Lower leg skin (tissue), 4 donors: Measurements from ENCODE around the gene TRIO. TPM values are rescaled to one million over a fixed set of nuclear protein-coding genes. Genes with fewer than 3 reads are reported as not detected.

Experiments
- DNase-seq, 2 donors: peaks; one replicate each; pipeline ENCODE4 v3.0.0-alpha.2; 2019; ENCODE audit warnings: low spot score in 2 of 2
- H3K4me3 ChIP-seq: fragments of 200-600 bp; sonication (generic); 2 replicates; pipeline ENCODE4 v1.5.1; 2017; ENCODE audit warnings: mild to moderate bottlenecking, low read depth; ENCODE audit not compliant: poor library complexity, severe bottlenecking
- POLR2A ChIP-seq, 2 donors: fragments of 450-650 bp; IDR thresholded peaks; one replicate each; pipeline ENCODE4 v1.6.1; 2016 to 2017; ENCODE audit warnings: antibody characterized with exemption in 2 of 2, mild to moderate bottlenecking in 1 of 2, moderate library complexity in 1 of 2
- WGBS, 2 donors: methylation state at CpG; one replicate each; pipeline ENCODE4 v1.1.5; 2018; 5-methylcytosine and 5-hydroxymethylcytosine counted together
- intact Hi-C: fragments of 100-400 bp; cut with DNase I; formaldehyde crosslinking; loops from one replicate; pipeline ENCODE4 v1.15.0; 2023; ENCODE audit warnings: low total_unique reads
- total RNA-seq, 4 donors: library from RNA; depleted of rRNA; stranded (reverse); fragments of >200 nt; gene quantifications; one replicate each; pipeline ENCODE4 v1.1.0, GENCODE V29; 2016
- TF ChIP-seq, protein P1 (sequence below), 3 donors: fragments of 450-650 bp; IDR thresholded peaks; one replicate each; pipeline ENCODE4 v1.5.1; 2016; ENCODE audit warnings: antibody characterized with exemption in 3 of 3, mild to moderate bottlenecking in 3 of 3, moderate library complexity in 2 of 3

Gene TRIO
- total RNA-seq, 4 donors from 2014 or later: 47.8 to 101 (median 64.5) TPM

DNA sequence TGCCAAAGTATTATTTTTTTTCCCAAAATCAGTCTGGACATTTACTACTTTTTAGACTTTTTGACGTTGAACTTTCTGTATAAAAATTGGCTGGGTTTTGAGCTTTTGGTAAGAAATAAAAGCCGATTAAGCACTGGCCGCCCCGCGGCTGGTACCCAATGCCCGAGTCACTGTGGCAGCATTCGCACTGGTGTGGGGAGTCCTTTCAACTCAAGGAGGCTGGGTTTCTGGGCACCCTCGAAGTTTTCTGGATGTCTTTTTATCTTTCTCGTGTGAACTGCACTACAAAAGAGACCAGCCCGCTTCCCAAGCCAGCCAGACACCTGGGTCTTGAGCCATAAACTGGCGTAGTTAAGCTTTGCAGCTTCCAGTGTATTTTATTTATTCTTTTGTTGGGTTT, 366.4 kb downstream of the TRIO start:
- intact Hi-C loops: no loop called here
- WGBS, 2 donors: 77 to 82% methylated on average over 11 of the region's 11 CpGs
- no peak for TF ChIP-seq POLR2A (IDR thresholded peaks at IDR 0.05)
- TF ChIP-seq, protein P1, sequence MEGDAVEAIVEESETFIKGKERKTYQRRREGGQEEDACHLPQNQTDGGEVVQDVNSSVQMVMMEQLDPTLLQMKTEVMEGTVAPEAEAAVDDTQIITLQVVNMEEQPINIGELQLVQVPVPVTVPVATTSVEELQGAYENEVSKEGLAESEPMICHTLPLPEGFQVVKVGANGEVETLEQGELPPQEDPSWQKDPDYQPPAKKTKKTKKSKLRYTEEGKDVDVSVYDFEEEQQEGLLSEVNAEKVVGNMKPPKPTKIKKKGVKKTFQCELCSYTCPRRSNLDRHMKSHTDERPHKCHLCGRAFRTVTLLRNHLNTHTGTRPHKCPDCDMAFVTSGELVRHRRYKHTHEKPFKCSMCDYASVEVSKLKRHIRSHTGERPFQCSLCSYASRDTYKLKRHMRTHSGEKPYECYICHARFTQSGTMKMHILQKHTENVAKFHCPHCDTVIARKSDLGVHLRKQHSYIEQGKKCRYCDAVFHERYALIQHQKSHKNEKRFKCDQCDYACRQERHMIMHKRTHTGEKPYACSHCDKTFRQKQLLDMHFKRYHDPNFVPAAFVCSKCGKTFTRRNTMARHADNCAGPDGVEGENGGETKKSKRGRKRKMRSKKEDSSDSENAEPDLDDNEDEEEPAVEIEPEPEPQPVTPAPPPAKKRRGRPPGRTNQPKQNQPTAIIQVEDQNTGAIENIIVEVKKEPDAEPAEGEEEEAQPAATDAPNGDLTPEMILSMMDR (IDR thresholded peaks at IDR 0.05): no peak
- DNase-seq: peak in 1 of 2 donors; percentile 66
- no peak overlapping the region for H3K4me3 ChIP-seq

DNA sequence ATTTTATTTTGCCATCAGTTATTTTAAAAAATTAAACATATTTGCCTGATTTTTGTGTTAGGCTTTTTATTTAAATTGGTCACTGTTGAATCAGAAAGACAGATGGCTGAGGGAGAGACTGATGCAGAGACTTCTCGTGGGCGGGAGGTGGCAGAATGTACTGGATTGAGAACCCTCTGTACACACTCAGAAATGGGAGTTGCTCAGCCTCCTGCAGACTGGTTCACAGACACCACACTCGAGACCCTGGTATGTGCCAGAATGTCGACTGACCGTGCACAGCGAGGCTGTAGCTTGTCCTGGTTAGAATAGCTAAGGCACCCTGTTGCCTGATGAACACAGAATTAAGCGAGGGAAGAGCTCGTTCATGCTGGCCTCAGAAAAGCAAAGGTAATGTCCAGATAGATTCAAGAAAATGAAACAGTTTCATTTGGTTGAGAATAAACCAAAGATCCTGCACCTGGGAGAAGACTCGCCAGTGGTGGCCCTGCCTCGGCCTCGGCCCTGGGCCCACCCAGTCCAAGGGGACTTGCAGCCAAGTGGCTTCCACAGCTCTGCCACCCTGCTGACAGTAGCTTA, 367.1 kb downstream of the TRIO start:
- TF ChIP-seq POLR2A (IDR thresholded peaks at IDR 0.05): no peak
- TF ChIP-seq, protein P1 (IDR thresholded peaks at IDR 0.05): no peak
- intact Hi-C loops: no loop called here
- DNase-seq: peak in 1 of 2 donors; percentile 62
- H3K4me3 ChIP-seq: no peak overlapping the region
- WGBS, 2 donors: 84 to 89% methylated on average over 11 of the region's 11 CpGs

DNA sequence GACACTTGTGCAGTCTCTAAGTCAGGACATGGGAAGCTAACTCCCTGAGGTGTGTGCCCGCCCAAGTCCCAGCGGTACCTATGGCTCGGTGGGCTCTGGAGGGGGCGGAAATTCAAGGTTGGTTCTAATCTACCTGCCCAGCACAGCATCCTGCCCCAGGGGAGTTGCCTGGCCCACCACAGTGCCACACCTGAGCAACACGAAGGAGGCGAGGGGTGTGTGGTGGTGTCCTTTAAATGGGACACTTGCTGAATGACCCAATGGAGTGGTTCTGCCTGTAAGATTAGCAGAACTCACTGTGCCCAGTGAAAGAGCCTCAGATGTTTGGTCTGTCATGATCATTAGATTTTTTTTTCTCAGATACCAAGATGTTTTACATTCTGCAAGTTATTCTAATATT, 367.7 kb downstream of the TRIO start:
- TF ChIP-seq, protein P1 (IDR thresholded peaks at IDR 0.05): no peak
- TF ChIP-seq POLR2A (IDR thresholded peaks at IDR 0.05): no peak
- peak in 1 of 2 donors; percentile 39 for DNase-seq
- no peak overlapping the region for H3K4me3 ChIP-seq
- intact Hi-C loops: no loop called here
- WGBS, 2 donors: 92 to 97% methylated on average over 6 of the region's 6 CpGs

DNA sequence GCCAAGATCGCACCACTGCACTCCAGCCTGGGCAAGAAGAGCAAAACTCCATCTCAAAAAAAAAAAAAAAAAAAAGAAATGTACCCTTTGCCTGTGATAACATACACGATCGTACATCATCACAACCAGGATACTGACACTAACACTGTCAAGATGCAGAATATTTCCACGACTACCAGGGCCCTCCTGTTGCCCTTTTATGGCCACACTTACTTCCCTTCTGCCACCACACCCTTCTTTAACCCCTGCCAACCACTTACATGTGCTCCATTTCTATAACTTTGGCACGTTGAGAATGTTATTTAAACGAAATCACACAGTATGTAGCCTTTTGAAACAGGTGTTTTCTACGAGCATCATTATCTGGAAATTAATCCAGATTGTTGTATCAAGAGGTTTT, 369.4 kb downstream of the TRIO start:
- TF ChIP-seq, protein P1 (IDR thresholded peaks at IDR 0.05): no peak
- no peak for DNase-seq
- 67 to 72% methylated on average over 7 of the region's 7 CpGs for WGBS, 2 donors
- intact Hi-C loops: no loop called here
- no peak overlapping the region for H3K4me3 ChIP-seq

DNA sequence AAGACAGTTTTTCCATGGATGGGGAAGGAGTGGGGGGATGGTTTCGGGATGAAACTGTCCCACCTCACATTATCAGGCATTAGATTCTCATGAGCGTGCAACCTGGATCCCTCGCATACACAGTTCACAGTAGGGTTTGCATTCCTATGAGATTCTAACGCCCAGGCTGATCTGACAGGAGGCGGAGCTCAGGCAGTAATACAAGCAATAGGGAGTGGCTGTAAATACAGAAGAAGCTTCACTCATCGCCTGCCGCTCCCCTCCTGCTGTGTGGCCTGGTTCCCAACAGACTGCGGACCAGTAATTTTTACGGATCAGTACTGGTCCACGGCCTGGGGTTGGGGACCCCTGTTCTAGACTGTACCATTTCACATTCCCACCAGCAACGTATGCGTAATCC, 370.1 kb downstream of the TRIO start:
- 76 to 78% methylated on average over 12 of the region's 12 CpGs for WGBS, 2 donors
- H3K4me3 ChIP-seq: no peak overlapping the region
- TF ChIP-seq POLR2A (IDR thresholded peaks at IDR 0.05): no peak
- TF ChIP-seq, protein P1 (IDR thresholded peaks at IDR 0.05): no peak
- intact Hi-C loops: no loop called here
- peak in 1 of 2 donors; percentile 65 for DNase-seq

DNA sequence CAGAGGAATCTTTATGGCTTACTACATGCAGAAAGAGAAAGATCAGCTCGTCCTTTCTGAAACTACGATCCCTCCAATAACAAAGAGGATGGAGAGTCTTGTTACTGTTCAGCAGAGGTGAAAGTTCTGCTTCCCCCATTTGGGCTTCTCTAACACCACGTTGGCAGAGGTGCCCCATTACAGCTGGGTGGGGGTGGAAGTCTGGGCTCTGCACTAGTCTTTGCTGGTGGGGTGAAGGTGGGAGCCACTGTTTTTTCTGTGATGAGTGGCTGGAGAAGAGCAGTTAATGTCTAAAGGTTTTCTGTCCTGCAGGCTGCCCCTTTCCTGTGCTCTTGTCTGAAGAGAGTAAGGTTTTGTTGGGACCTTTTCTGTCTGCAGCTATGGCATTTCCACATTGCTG, 373.8 kb downstream of the TRIO start:
- H3K4me3 ChIP-seq: no peak overlapping the region
- 38% methylated on average over 3 of the region's 3 CpGs for WGBS, 2 donors
- DNase-seq: peak in 1 of 2 donors; percentile 56

More for the DNA sequence above, 373.8 kb downstream of the TRIO start:
- intact Hi-C loops: no loop called here
- TF ChIP-seq, protein P1 (IDR thresholded peaks at IDR 0.05): no peak
- no peak for TF ChIP-seq POLR2A (IDR thresholded peaks at IDR 0.05)
